Stimulated activated CD8-positive, alpha-beta memory T cell treated with anti-CD3 and anti-CD28 coated beads, Interleukin-2, amount 100 ng/mL, for 1 hour (primary cell): ENCODE measurements around the gene KRTAP1-3.
"Not testable (repeated sequence)": the region's sequence is repeated elsewhere in the genome, so short reads cannot be mapped to it uniquely, and the experiment has no call there.

ENCODE experiments used
- DNase-seq, 2 donors: peaks; one replicate each; pipeline ENCODE4 v3.0.0-alpha.2; 2020; ENCODE audit warnings: low read depth in 2 of 2

Gene KRTAP1-3, protein sequence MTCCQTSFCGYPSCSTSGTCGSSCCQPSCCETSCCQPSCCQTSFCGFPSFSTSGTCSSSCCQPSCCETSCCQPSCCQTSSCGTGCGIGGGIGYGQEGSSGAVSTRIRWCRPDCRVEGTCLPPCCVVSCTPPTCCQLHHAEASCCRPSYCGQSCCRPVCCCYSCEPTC

GRCh38 chr17:41034346-41034935 is at the start of gene KRTAP1-3:
KRTAP1-3 (minus strand) TSS chr17:41034874; CDS start chr17:41034821, 53 bp downstream.
- DNase-seq = not testable (repeated sequence)

DNA sequence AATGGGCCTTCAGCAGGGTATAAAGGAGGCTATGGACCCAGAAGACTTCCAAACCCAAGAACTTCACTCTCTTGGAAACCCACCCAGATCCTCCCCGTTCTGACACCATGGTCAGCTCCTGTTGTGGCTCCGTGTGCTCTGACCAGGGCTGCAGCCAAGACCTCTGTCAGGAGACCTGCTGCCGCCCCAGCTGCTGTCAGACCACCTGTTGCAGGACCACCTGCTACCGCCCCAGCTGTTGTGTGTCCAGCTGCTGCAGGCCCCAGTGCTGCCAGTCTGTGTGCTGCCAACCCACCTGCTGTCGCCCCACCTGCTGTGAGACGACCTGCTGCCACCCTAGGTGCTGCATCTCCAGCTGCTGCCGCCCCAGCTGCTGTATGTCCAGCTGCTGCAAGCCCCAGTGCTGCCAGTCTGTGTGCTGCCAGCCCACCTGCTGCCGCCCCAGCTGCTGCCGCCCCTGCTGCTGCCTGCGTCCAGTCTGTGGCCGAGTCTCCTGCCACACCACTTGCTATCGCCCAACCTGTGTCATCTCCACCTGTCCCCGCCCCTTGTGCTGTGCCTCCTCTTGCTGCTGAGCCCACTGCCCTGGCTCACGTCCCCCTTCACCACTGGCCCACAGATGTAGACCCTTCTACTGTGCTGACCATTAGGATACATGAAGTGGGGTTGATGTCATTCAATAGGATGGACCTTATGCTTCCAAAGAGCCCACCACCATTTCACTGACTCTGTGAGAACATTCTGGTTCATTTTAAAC is 49.6 kb upstream of the KRTAP1-3 start, which contains the start of gene KRTAP4-7:
KRTAP4-7 (plus strand) TSS at position 51 of the 757 bp plus-strand sequence; CDS start at position 108, 57 bp downstream.
- DNase-seq = not testable (repeated sequence)

DNA sequence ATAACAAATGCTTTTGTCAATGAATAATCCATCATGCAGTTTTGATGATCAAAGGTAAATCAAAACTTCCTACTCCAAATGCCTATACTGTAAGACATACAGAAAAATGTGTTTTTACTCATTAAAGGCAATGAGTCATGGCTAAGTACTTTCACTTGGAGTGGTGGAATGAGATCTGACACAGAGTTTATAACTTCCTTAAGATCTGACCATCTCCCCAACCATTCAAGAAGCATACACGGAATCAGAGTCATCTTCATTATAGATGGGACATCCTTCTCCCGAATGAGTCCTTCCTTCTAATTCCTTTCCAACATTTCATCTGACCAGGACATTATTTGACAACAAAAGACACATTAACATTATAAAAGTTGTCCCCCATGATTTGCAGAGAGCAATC is 48.8 kb upstream of the KRTAP1-3 start:
- DNase-seq = not testable (repeated sequence)

DNA sequence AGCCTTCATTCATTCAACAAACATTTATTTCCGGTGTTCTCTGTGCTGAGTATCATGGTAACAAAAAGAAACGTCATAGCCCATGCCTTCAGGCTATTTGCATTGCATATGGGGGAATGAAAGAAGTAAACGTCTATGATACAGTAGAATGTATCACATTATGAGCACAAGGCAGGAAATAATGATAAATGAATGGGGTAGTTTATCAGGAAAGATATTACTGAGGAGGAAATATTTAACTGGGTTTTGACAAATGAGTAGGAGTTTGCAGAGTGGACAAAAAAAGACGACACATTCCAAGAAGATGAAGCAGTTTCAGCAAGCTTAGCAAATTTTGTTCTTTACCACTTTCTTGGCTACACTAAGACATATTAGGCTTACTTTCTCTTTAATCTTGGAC is 48.0 kb upstream of the KRTAP1-3 start:
- DNase-seq = no peak

GRCh38 chr17:41076788-41077187 is 42.1 kb upstream of the KRTAP1-3 start:
- DNase-seq = no peak

GRCh38 chr17:41073676-41074075 is 39.0 kb upstream of the KRTAP1-3 start:
- DNase-seq = no peak

GRCh38 chr17:41071606-41072360 is 37.1 kb upstream of the KRTAP1-3 start:
- no peak for DNase-seq

DNA sequence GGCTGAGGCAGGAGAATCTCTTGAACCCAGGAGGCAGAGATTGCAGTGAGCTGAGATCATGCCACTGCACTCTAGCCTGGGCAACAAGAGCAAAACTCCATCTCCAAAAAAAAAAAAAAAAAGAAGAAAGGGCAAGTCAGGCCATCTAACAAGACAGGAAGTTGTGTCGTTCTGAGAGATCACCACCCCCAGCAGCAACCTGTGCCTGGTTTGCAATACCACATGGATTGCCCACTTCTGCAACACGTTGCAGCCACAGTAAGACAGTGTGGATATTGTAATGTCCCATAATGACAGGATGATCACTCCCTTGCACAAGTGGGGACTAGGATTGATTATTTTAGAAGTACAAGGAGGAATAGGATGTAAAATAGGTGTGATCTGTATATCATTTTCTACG is 34.4 kb upstream of the KRTAP1-3 start:
- no peak for DNase-seq

- DNase-seq = no peak
Observed at GRCh38 chr17:41067281-41067680, 32.6 kb upstream of the KRTAP1-3 start.

DNA sequence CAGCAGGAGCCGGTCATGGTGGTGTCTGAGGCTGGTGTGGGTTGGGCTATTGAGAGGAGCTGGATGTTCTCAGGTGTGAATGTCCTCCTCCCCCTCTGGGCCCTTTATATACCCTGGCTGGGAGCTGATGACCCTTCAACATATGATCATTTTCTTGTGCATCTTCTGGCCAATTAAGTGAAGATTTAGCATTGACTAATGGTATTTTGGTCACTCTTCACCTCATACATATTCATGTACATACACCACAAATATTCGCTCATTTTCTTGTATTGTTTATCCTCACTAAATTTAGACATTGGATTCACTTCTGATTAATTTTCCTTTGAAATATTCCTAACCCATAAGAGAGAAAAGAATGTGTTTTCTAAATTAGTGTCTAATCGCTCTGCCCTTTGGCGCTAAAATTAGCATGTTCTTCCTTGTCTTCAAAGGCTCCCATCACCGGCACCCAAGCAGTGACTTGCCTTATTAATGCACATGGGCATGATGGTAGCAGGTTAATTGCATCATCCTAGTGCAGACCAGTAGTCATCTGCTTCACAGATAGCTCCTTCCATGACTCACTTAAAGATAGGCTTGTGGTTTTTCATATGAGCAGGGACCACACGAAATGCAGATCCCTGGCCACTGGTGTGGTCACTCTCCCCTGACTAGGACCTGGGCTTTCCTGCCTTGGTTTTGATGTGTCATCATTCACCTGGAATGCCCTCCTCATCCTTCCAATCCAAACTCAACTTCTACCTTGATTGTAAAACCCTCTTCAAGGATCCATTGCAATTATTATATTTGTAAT is 31.4 kb upstream of the KRTAP1-3 start, which contains the start of gene KRTAP2-4:
KRTAP2-4 (minus strand) TSS at position 51 of the 796 bp plus-strand sequence; CDS start at position 17, 34 bp downstream.
- no peak for DNase-seq

GRCh38 chr17:41065016-41065689 is 30.5 kb upstream of the KRTAP1-3 start:
- not testable (repeated sequence) for DNase-seq

GRCh38 chr17:41064301-41064700 is 29.6 kb upstream of the KRTAP1-3 start:
- DNase-seq = no peak

DNA sequence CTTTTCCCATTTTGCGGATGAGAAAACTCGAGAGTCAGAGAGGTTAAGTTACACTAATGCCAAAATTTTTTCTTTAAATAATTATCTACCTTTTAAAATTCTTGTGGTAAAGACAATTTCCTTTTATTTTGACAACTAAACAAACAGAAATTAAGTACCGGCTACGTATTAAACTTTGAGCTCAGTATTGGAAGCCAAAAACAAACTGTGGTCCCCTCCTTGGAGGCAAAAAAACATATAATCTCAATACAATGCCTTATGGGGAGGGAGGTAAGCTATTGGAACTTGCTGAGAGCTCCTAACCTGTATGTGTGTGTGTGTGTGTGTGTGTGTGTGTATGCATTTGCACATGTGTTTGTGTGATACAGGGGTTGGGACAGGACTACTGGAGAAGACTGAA is 28.8 kb upstream of the KRTAP1-3 start:
- no peak for DNase-seq

DNA sequence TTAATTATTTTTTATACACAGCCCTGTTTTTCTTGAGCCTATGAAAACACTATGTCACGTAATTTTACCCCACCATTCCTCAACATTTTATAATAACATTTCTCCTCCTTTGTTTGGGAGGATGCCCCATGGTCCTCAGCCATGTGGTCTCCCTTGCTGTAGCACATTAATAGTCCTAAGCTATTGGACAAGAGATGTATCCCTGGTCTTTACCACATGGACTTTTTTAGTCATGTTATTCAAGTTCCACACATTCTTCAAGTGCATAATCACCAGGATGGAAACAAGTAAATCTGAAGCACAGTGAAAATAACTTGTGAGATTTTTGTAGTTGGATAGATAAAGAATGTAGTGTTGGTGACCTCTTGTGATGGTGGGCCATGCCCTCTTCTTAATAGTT is 27.3 kb upstream of the KRTAP1-3 start:
- no peak for DNase-seq

DNA sequence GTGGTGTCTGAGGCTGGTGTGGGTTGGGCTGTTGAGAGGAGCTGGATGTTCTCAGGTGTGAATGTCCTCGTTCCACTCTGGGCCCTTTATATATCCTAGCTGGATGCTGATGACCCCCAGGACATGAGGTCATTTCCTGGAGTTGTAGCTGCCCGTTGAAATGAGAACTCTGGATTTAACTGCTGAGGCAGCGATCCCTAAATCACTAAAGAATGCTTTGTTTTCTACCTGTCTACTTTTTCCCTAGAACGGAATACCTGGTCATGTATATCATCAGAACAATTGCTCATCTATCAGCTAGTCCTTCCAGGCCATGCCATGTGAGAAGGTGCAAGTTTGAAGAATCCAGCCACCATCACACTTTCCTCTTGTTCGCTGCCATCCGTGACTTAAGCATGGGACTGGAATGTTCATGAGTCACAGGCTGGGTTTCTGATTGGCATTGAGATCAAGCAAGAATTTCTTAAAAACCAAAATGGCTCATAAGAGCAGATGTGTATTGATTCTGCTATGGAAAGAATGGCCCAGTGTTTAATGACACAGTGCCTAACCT is 25.5 kb upstream of the KRTAP1-3 start, which contains the start of gene KRTAP2-3:
KRTAP2-3 (minus strand) TSS at position 63 of the 553 bp plus-strand sequence. CDS start 64 bp downstream, outside the sequence.
- no peak for DNase-seq

DNA sequence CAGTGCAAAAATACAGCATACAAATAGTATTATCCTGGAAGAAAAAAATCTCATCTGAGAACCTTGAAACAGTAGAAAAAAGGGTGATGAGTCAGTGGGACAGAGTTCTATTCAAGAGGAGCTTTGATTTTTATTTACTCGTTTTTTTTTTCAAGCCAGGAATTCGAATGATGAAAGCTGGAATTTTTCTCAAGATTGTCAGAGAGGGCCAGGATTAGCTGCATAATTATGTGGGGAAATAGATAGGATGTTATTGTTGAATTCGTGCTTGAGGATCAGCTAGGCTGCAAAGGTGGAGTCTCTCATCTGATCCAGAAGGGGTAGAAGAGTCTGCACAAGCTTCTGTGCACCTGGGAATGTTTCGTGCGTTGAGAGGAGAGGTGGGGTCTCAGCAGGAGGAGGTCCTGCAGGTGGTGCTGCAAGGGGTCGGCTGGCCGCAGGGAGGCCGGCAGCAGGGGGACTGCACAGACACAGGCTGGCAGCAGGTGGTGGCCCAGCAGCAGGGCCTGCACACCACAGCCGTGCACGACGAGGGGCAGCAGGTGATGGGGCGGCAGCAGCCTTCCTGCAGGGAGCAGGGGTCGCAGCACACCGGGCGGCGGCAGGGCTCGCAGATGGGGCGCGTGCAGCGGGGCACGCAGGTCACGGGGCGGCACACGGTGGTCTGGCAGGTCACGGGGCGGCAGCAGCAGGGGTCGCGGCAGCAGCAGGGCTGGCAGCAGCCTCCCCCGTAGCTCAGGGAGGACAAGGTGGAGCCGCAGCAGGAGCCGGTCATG is 24.8 kb upstream of the KRTAP1-3 start:
- not testable (repeated sequence) for DNase-seq

- no peak for DNase-seq
Observed at GRCh38 chr17:41058741-41059140, 24.1 kb upstream of the KRTAP1-3 start.

- no peak for DNase-seq
Observed at GRCh38 chr17:41057547-41057946, 22.9 kb upstream of the KRTAP1-3 start.

DNA sequence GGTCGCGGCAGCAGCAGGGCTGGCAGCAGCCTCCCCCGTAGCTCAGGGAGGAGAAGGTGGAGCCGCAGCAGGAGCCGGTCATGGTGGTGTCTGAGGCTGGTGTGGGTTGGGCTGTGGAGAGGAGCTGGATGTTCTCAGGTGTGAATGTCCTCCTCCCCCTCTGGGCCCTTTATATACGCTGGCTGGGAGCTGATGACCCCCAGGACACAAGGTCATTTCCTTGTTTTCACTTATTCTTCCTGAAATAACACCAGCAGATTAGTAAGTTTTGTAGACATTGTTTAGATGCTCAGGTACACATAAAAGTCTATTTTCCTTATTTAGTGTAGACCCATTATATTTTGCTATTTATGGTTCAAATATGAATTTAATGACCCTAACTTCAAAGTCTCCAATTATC is 20.5 kb upstream of the KRTAP1-3 start, which contains the start of gene KRTAP2-2:
KRTAP2-2 (minus strand) TSS at position 101 of the 400 bp plus-strand sequence; CDS start at position 82, 19 bp downstream.
- not testable (repeated sequence) for DNase-seq
